NB4 (cell line): Measurements from ENCODE around the gene SCAP.

ENCODE experiments used
- DNase-seq: peaks from one replicate; pipeline ENCODE4 v3.0.0; 2010; ENCODE audit warnings: low read depth
- H3K4me3 ChIP-seq: one replicate; pipeline ENCODE4 v1.5.1; 2011; ENCODE audit warnings: mild to moderate bottlenecking, low read depth, low read length, moderate library complexity
- MYC ChIP-seq: IDR thresholded peaks from 2 replicates; pipeline ENCODE4 v1.6.1; 2011; ENCODE audit warnings: low read depth, low read length
- POLR2A ChIP-seq: IDR thresholded peaks from 2 replicates; pipeline ENCODE4 v1.6.1; 2011; ENCODE audit warnings: mild to moderate bottlenecking; ENCODE audit not compliant: insufficient read length; ENCODE audit errors: extremely low read depth
- TF ChIP-seq, protein P1 (sequence below): IDR thresholded peaks from one replicate; pipeline ENCODE4 v1.5.1; 2012; ENCODE audit warnings: low read depth, low read length
- TF ChIP-seq, protein P2 (sequence below): IDR thresholded peaks from 2 replicates; pipeline ENCODE4 v1.6.1; 2011; ENCODE audit warnings: low read depth, low read length

The SCAP gene

DNA sequence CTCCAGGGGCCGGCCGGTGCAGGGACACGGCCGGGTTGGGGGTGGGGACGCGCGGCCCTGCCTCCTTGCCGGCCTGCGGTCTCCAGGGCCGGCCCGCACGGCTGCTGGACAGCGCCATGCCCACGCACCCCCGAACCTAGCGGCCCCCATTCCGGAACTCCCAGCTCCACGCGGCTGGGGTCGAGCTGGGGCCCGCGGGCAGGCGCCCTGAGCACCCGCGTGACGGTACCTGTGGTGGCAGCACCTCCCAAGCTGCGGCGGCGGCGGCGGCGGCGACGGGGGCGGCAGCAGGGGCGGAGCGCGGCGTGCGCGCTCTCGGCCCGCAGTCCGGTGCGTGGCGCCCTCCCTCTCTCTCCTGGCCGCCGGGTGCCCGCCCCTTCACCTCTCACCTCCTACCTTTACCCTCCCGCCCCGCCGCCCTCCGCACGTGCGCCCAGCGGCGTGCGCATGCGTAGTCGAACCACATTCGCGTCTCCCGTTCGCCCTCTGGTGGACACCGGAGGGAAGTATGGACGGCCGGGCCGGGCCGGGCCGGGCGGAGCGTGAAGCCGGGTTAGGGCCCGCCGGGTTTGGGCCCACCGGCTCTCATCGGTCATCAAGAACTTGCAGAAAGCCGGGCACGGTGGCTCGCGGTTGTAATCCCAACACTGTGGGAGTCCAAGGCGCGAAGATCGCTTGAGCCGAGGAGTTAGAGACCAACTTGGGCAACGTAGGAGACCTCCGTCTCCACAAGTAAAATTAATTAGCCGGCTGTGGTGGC lies at the start of gene SCAP:
Gene SCAP, minus strand, starts transcription at position 372 of the 760 bp plus-strand sequence. CDS start 32,948 bp downstream, outside the sequence.
- peak within 1 kb of the TSS; percentile 88 for H3K4me3 ChIP-seq
- TF ChIP-seq, protein P1, sequence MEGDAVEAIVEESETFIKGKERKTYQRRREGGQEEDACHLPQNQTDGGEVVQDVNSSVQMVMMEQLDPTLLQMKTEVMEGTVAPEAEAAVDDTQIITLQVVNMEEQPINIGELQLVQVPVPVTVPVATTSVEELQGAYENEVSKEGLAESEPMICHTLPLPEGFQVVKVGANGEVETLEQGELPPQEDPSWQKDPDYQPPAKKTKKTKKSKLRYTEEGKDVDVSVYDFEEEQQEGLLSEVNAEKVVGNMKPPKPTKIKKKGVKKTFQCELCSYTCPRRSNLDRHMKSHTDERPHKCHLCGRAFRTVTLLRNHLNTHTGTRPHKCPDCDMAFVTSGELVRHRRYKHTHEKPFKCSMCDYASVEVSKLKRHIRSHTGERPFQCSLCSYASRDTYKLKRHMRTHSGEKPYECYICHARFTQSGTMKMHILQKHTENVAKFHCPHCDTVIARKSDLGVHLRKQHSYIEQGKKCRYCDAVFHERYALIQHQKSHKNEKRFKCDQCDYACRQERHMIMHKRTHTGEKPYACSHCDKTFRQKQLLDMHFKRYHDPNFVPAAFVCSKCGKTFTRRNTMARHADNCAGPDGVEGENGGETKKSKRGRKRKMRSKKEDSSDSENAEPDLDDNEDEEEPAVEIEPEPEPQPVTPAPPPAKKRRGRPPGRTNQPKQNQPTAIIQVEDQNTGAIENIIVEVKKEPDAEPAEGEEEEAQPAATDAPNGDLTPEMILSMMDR, result peak; percentile 63
- peak; percentile 96 for TF ChIP-seq MYC
- no peak for TF ChIP-seq POLR2A
- TF ChIP-seq, protein P2, sequence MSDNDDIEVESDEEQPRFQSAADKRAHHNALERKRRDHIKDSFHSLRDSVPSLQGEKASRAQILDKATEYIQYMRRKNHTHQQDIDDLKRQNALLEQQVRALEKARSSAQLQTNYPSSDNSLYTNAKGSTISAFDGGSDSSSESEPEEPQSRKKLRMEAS, result peak; percentile 97
- peak; percentile 92 for DNase-seq

DNA sequence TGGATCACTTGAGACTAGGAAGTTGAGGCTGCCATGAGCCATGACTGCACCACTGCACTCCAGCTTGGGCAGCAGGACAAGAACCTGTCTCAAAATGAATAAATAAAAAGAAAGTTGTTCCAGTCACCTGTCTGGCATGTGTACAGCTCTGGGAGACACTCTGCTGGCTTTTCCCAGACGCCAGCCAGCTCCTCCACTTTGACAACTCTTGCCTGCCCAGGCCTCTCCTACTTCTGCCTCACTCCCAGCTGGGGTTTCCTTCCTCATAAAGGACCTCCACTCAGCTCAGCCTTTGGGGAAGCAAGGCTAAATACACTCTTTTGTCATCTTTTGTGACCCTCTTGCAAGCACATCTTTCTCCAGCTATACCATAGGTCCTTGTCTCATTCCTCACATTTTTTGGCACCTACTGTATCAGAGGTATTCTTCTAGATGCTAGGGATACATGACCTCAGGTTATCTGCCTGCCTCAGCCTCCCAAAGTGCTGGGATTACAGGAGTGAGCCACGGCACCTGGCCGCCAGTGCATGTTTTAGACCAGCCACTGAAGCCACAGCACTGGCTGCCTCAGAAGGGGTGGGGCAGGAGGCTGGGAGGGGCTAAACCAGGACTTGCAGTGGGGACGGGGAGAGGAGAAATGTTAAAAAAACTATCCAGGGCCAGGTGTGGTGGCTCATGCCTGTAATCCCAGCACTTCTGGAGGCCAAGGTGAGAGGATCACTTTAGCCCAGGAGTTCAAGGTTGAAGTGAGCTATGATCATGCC lies 47.8 kb upstream of the SCAP start:
- no peak for TF ChIP-seq POLR2A
- TF ChIP-seq, protein P2, result no peak
- no peak for TF ChIP-seq MYC
- TF ChIP-seq, protein P1, result no peak

DNA sequence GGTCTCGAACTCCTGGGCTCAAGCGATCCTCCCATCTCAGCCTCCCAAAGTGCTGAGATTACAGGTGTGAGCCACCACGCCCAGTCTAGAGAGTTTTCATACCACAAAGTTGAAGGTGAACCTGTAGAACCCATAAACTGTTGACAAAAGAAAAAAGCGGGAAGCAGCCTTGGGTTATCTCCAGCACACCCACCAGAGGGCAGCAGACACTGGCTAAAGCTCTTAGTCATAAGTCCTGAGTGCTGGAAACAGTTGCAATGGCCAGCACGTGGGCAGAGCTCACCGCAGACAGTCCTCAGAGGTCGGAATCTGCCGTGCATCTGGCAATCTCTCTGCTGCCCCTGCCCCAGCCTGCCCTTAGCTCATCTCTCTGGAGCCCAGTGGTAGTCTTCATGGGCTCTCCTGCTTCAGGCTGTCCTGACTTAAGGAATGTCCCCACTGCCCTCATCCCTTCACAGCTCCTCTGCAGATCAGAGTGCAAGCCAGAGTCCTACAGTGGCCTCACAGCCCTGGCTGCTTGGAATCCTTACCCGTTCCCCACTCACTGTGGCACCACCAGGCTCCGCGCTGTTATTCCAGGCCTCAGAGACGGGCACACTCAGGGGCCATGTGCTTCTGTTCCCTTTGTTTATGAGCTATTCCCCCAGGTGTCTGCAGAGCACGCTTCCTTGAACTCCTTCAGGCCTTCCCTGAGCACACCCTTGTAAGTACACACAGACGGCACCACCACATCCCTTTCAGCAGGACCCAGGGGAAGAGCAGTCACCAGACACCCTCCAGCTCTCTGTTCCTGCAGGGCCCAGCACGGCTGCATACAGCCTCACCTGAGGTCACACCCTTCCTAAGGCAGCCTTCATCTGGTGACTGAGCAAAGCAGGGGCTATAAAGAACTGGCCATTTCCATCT lies 46.6 kb upstream of the SCAP start:
- TF ChIP-seq MYC (peak; percentile 98), POLR2A (no peak)
- TF ChIP-seq, protein P2, result peak; percentile 98
- TF ChIP-seq, protein P1, result peak; percentile 78
- DNase-seq, result peak; percentile 92
- H3K4me3 ChIP-seq, result no peak overlapping the region

More for the DNA sequence above, 47.8 kb upstream of the SCAP start:
- peak; percentile 19 for DNase-seq
- H3K4me3 ChIP-seq, result no peak overlapping the region

DNA sequence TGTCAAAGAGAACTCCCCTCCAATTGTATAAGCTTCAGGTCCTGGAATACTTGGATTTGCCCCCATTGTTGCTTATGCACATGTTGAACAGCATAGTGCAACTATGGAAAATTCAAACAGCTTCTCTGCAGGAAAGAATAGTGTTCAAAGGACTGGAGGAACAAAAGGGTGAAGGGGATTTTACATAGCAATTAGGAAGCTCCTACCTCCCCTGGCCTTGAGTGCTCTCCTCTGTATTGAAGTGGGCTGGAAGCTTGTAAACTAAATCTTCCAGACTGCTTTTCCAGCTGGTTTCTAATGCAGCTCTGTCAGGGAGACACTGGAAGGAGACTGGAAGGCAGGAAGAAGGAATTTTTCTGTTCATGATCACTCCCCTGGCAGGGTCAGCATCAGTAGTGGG lies 45.0 kb upstream of the SCAP start:
- no peak for DNase-seq
- no peak for TF ChIP-seq MYC
- TF ChIP-seq POLR2A, result no peak
- TF ChIP-seq, protein P2, result no peak
- TF ChIP-seq, protein P1, result no peak
- H3K4me3 ChIP-seq, result no peak overlapping the region

DNA sequence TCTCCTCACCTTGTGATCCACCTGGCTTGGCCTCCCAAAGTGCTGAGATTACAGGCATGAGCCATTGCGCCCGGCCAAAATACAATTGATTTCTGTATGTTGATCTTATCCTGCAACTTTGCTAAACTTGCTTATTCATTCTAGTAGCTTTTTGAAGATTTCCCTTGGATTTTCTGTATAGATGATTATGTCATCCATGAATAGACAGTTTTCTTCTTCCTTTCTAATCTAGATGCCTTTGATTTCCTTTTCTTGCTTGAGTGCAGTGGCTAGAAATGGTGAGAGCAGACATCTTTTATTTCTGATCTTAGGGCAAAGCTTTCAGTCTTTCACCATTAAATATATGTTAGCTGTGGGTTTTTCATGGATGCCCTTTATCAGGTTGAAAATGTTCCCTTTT lies 42.2 kb upstream of the SCAP start:
- TF ChIP-seq POLR2A (no peak), MYC (no peak)
- TF ChIP-seq, protein P1, result no peak
- TF ChIP-seq, protein P2, result no peak
- H3K4me3 ChIP-seq, result no peak overlapping the region
- DNase-seq, result no peak
